NCI-H1930 (cell line): Measurements from ENCODE around the gene RNF208.

Experiments used
- DNase-seq, 2 experiments: peaks; one replicate each; lab custom pipeline; 2025; lab: John Stamatoyannopoulos, UW

The RNF208 gene

GRCh38 chr9:137227853-137228505 lies 5.9 kb upstream of the RNF208 start:
- DNase-seq = no peak

DNA sequence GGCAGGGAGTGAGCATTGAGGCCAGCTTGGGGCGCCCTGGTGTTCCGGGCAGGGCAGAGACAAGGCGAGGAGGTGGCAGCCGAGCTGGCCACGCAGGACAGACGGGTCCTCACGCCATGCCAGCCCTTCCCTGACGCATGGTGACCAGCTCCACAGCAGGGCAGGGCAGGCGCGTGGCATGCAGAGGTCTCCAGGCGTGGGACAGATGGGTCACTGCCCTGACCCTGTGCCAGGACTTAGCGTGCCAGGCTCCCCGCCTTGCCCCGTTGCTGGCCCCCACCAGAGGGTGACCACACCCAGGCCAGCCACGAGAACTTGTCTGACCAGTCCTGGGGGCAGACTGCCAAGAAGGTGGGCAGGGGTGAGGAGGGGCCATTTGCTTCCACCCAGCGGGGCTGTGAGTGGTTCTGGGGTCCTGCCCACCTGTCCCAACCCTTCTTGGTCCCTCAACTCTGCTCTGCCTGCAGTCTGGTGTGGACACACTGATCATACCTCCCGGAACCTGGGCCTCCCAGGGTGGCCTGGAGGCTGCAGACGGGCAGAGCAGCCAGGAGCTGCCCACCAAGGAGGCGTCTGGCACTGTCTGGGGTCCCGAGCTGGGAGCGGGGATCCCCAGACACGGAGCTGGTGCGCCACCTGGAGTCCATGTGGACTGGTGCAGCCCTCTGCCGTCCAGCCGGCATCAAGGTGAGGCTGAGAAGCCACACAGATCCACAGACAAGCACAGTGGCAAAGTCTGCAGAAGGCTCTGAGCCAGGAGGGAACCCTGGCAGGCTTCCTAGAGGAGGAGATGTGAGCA lies 5.2 kb upstream of the RNF208 start, which contains the start of gene RNF224:
Gene RNF224, plus strand, starts transcription at position 449 of the 799 bp plus-strand sequence. CDS start 834 bp downstream, outside the sequence.
- DNase-seq = peak; percentile 53 to 71

- DNase-seq = no peak
These were observed 4.5 kb upstream of the RNF208 start for GRCh38 chr9:137226338-137227053.

- no peak for DNase-seq
These were observed 3.8 kb upstream of the RNF208 start for GRCh38 chr9:137225699-137226331.

DNA sequence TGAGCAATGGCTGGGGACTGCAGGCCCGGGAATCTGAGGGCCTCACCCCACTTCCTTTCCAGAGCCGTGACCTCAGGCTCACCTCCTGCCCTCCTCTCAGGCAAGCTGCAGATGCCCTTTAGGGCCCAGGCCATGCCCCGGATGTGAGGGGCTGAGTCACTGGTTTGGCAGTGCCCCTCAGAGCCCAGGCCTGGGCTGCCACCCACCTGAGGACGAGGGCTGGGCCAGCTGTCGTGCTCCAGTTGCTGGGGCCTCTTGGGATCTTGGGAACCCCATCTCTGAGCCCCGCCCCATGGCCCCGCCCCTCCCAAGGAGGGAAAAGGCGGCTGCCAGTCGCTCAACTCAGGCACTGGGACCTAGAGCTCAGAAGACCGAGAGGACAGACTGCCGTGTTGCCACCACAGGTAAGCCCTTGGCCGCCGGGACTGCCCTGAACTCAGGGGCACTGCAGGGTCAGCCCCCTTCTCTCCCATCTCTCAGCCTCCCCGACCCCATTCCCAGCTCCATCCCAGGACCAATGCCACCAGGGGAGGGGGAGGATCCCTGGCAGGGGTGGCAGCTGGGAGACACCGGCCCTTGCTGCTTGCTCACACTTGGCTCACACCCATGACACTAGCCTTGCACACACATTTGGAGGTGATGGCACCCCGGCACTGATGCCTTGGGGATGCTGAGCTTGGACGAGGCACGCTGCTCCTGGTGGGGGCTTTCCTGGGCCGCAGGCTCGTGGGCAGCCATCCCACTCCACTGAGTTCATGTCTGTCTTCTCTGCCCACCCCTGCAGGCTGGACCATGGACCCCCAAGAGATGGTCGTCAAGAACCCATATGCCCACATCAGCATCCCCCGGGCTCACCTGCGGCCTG lies 3.0 kb upstream of the RNF208 start, which contains the start of gene CYSRT1:
Gene CYSRT1, plus strand, starts transcription at position 345 of the 865 bp plus-strand sequence. Its CDS starts 448 bp downstream, at position 793.
- no peak for DNase-seq

- DNase-seq = peak; percentile 94
These were observed 1.3 kb upstream of the RNF208 start for GRCh38 chr9:137223078-137223970.

DNA sequence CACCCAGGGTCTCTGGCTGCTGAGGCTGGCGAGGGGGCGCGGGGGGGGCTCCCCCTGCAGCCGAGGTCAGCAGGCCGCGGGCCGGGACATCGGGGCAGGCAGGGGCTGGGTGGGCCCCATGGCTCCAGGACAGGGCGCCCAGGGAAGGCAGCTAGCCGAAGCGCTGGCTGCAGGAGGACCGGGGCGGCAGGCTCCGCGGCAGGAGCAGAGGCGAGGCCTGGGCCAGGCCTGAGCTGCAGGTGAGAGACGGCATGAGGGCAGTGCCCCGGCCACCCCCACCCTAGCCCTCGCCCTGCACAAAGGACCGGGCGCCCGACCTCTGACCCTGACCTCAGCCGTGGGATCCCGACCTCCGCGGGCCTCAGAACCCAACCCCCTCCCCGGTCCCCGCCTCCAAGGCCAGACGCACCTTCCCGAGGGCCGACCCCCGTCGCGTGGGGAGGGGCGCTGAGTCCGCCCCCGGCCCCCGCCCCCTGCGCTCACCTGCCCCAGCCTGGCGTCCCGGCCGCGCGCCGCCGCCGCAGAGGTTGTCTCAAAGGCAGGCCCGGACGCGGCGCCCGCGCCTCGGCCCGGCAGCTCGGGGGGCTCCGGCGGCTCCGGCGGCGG lies 431 bp downstream of the RNF208 start:
- peak; percentile 29 to 53 for DNase-seq

GRCh38 chr9:137221095-137221505 lies 940 bp downstream of the RNF208 start:
- no peak for DNase-seq

GRCh38 chr9:137220317-137221094 lies 1.5 kb downstream of the RNF208 start:
- no peak for DNase-seq

DNA sequence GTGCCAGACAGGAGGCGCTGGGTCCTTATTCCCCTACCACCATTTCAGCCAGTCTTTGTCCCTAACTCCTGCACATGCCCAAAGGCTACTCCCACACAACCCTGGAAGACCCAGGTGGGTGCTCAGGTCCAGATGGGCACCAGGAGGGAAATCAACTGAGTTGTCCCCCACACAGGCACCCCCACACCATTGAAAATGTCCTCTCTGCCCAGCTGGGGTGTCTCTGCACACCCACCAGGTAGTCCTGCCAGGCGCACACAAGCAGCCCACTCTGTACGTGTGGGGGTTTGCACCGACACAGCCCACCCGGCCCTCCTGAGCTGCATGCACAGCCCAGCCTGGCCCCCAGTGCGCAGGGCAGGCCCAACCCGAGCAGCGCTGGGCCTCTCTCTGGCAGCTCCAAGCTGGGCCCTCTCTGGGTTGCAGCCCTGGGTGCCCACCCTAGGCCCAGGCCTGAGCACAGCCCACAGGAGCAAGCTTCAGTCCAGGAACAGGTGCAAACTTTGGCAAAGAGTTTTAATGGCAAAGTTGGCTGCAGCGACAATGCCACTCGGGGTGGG lies 2.2 kb downstream of the RNF208 start:
- DNase-seq = no peak

DNA sequence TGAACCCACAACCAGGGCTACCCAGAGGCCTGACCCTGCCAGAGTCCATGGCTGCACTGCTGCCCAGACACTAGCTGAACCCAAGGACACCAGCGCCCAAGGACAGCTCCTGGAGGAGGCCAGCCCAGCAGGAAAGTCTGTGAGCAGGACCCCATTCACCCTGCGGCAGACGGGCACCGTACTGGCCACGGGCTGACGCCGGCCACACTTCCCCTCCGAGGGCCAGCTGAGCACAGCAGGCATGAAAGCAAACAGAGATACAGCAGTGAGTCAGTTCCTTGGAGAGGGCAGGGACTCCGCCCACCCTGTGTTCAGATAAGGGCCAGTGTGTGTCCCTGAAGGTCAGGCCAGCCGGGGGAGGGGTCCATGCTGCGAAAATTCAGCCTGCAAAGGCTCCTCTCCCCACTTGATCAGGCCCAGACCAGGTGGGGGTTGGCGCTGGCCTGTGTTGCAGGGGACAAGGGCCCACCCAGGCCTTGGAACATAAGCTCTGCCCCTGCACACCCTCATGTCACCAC lies 3.2 kb downstream of the RNF208 start:
- no peak for DNase-seq

- no peak for DNase-seq
These were observed 3.8 kb downstream of the RNF208 start for GRCh38 chr9:137218212-137218753.

DNA sequence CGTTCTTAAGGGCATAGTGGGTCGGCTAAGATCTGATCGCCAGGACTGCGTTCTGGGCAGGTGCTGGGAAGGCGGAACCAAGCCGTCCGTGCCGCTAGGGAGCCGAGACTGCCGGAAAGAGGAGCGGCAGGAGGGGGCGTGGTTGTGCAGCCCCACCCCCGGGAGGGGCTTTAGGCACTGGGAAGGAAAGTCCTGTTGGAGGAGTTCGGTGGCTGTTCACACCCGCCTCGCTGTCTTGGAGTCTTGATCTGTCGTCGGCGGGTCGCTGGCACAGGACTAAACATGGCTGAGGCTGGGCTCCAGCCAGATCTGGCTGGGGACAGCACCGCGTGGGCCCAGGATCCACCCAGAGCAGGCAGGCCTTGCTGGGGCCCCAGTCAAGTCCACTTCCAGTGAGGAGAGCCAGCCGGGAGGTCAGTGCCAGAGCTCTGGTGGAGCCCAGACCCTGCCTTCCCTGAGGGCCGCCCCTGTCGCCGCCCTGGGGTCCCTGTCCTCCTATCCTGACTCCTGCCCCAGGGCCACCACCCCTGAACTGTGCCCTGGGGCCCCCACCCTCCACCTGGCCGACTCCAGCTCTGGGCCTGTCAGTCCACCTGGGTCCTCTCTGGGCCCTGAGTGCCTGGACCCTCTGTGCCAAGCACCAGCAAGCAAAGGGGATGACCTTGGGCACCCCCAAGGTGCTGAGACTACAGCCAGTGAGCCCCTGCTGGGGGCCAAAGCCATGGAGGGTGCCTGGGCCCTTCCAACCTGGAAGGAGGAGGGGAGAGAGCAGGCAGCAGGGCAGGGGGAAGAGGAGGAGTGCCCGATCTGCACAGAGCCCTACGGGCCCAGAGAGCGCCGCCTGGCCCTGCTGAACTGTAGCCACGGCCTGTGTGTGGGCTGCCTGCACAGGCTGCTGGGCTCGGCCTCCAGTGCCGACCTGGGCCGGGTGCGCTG lies 4.5 kb downstream of the RNF208 start:
- DNase-seq = no peak

GRCh38 chr9:137216188-137216965 lies 5.7 kb downstream of the RNF208 start:
- DNase-seq = no peak

GRCh38 chr9:137215196-137215986 lies 6.6 kb downstream of the RNF208 start:
- no peak for DNase-seq
